Measurements from ENCODE around the gene TOPBP1.

The TOPBP1 gene

GRCh38 chr3:133607816-133608215, 53.9 kb downstream of the TOPBP1 start:
- TF ChIP-seq, protein P1, sequence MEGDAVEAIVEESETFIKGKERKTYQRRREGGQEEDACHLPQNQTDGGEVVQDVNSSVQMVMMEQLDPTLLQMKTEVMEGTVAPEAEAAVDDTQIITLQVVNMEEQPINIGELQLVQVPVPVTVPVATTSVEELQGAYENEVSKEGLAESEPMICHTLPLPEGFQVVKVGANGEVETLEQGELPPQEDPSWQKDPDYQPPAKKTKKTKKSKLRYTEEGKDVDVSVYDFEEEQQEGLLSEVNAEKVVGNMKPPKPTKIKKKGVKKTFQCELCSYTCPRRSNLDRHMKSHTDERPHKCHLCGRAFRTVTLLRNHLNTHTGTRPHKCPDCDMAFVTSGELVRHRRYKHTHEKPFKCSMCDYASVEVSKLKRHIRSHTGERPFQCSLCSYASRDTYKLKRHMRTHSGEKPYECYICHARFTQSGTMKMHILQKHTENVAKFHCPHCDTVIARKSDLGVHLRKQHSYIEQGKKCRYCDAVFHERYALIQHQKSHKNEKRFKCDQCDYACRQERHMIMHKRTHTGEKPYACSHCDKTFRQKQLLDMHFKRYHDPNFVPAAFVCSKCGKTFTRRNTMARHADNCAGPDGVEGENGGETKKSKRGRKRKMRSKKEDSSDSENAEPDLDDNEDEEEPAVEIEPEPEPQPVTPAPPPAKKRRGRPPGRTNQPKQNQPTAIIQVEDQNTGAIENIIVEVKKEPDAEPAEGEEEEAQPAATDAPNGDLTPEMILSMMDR (IDR thresholded peaks at IDR 0.05; ENCODE audit: insufficient read depth, missing control alignments): no peak
- FAIRE-seq (no peak), DNase-seq (ENCODE audit: insufficient read length, low spot score) (no peak)

DNA sequence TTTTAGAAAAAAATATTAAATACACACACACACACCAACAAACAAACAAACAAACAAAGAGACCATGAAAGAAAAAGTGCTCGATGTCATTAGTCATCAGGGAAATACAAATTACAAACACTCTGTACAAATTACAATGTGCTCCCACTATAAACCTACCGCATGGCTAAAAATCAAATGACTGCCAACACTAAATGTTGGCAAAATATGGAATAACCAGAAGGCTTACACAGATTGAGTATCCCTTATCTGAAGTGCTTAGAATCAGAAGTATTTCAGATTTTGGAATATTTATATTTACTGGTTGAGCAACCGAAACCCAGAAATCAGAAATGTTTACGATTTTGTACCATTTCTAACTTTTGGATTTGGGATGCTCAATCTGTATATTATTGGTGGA, 54.8 kb downstream of the TOPBP1 start:
- no peak for FAIRE-seq

DNA sequence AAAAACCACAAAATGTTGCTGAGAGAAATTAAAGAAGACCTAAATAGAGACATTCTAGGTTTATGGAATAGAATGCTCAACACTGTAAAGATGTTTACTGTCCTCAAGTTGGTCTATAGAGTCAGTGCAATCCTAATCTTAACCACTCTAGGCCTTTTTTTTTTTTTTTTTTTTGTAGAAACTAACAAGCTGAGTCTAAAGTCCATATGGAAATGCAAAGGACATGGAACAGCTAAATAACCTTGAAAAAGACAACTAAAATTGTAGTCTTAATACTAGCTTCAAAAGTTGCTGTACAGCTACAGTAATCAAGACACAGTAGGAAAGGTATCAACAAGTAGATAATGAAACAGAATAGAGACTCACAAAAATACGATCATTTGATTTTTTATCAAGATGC, 55.4 kb downstream of the TOPBP1 start:
- FAIRE-seq (no peak), DNase-seq (ENCODE audit: insufficient read length, low spot score) (no peak)
- TF ChIP-seq, protein P1 (IDR thresholded peaks at IDR 0.05; ENCODE audit: insufficient read depth, missing control alignments): no peak

More for the DNA sequence above, 54.8 kb downstream of the TOPBP1 start:
- TF ChIP-seq, protein P1 (IDR thresholded peaks at IDR 0.05; ENCODE audit: insufficient read depth, missing control alignments): no peak
- no peak for DNase-seq (ENCODE audit: insufficient read length, low spot score)

- no peak for DNase-seq (ENCODE audit: insufficient read length, low spot score)
- FAIRE-seq: no peak
- TF ChIP-seq, protein P1 (IDR thresholded peaks at IDR 0.05; ENCODE audit: insufficient read depth, missing control alignments): no peak
These were observed 61.1 kb downstream of the TOPBP1 start for GRCh38 chr3:133600572-133601081.

GRCh38 chr3:133599280-133599679, 62.5 kb downstream of the TOPBP1 start:
- DNase-seq (ENCODE audit: insufficient read length, low spot score) (no peak), FAIRE-seq (no peak)
- TF ChIP-seq, protein P1 (IDR thresholded peaks at IDR 0.05; ENCODE audit: insufficient read depth, missing control alignments): no peak

DNA sequence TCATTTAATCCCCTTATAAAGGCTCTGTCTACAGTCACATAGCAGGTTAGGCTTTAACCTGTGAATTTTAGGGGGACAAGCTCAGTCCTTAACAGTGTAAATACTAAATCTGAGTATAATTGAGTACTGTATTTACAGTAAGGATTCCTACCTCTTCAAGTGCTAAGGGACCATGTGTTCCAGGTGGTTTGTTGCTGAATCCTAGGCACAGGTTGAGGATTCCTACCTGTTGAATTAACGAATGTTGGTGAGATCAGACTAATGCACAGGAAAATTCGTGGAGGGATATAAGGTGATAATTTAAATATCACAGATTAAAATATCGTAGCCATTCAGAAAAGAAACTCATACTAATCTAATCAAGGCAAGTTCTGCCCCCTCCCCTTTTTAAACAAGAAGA, 63.3 kb downstream of the TOPBP1 start:
- TF ChIP-seq, protein P1 (IDR thresholded peaks at IDR 0.05; ENCODE audit: insufficient read depth, missing control alignments): no peak
- no peak for FAIRE-seq
- DNase-seq (ENCODE audit: insufficient read length, low spot score): no peak

- DNase-seq (ENCODE audit: insufficient read length, low spot score) (no peak), FAIRE-seq (no peak)
- TF ChIP-seq, protein P1 (IDR thresholded peaks at IDR 0.05; ENCODE audit: insufficient read depth, missing control alignments): no peak
These were observed 66.4 kb downstream of the TOPBP1 start for GRCh38 chr3:133595341-133595740.
